GM20000 (cell line): Measurements from ENCODE around the gene PLCL2.

ENCODE experiments used
- DNase-seq: peaks from one replicate; pipeline ENCODE4 v3.0.0; 2012; ENCODE audit warnings: low spot score
- CTCF ChIP-seq: IDR thresholded peaks from 2 replicates; pipeline ENCODE4 v1.5.1; 2012; ENCODE audit warnings: mild to moderate bottlenecking, control low read depth; ENCODE audit errors: extremely low read depth, missing control alignments

Gene PLCL2

GRCh38 chr3:17077606-17078005 is 192.9 kb downstream of the PLCL2 start:
- no peak for TF ChIP-seq CTCF
- DNase-seq, result no peak

- DNase-seq, result no peak
- no peak for TF ChIP-seq CTCF
Measured at GRCh38 chr3:17078926-17079465, 194.2 kb downstream of the PLCL2 start.

GRCh38 chr3:17079933-17080332 is 195.2 kb downstream of the PLCL2 start:
- DNase-seq, result no peak
- no peak for TF ChIP-seq CTCF

GRCh38 chr3:17081520-17081919 is 196.8 kb downstream of the PLCL2 start:
- no peak for DNase-seq
- no peak for TF ChIP-seq CTCF

GRCh38 chr3:17087509-17087908 is 202.8 kb downstream of the PLCL2 start:
- no peak for DNase-seq
- TF ChIP-seq CTCF, result no peak

GRCh38 chr3:17088017-17088416 is 203.3 kb downstream of the PLCL2 start:
- no peak for DNase-seq
- TF ChIP-seq CTCF, result no peak

GRCh38 chr3:17088602-17089313 is 204.0 kb downstream of the PLCL2 start:
- TF ChIP-seq CTCF, result no peak

More at GRCh38 chr3:17088602-17089313, 204.0 kb downstream of the PLCL2 start:
- DNase-seq, result no peak
